Karpas-422 (cell line): ENCODE data around the gene CTNND2. TPM values are rescaled to one million over a fixed set of nuclear protein-coding genes. Genes with fewer than 3 reads are reported as not detected.

ENCODE experiments used
- DNase-seq: peaks from one replicate; pipeline ENCODE4 v3.0.0-alpha.2; 2015
- H2AFZ ChIP-seq: fragments of 200-600 bp; sonication (generic); 2 replicates; pipeline ENCODE4 v1.6.1; 2014; ENCODE audit warnings: antibody characterized with exemption, low read length, mixed read lengths
- H3K27ac ChIP-seq: fragments of 200-600 bp; sonication (generic); 2 replicates; pipeline ENCODE4 v1.5.1; 2014; ENCODE audit warnings: mild to moderate bottlenecking, low read length, moderate library complexity
- H3K27me3 ChIP-seq: fragments of 200-600 bp; sonication (generic); 2 replicates; pipeline ENCODE4 v1.6.1; 2014; ENCODE audit warnings: low read length, mixed read lengths
- H3K36me3 ChIP-seq: fragments of 200-600 bp; sonication (generic); 2 replicates; pipeline ENCODE4 v1.6.1; 2014; ENCODE audit warnings: low read length, mixed read lengths; ENCODE audit not compliant: insufficient read depth
- H3K4me1 ChIP-seq: fragments of 200-600 bp; sonication (generic); 2 replicates; pipeline ENCODE4 v1.6.1; 2014; ENCODE audit warnings: mild to moderate bottlenecking, low read length, mixed read lengths
- H3K4me2 ChIP-seq: fragments of 200-600 bp; sonication (generic); 2 replicates; pipeline ENCODE4 v1.6.1; 2014; ENCODE audit warnings: low read length, low read depth, mild to moderate bottlenecking; ENCODE audit not compliant: poor library complexity, severe bottlenecking
- H3K4me3 ChIP-seq: fragments of 200-600 bp; sonication (generic); 2 replicates; pipeline ENCODE4 v1.5.1; 2014; ENCODE audit warnings: mild to moderate bottlenecking, antibody characterized with exemption, low read length, mixed read lengths
- H3K79me2 ChIP-seq: fragments of 200-600 bp; sonication (generic); 2 replicates; pipeline ENCODE4 v1.6.1; 2014; ENCODE audit warnings: mild to moderate bottlenecking, low read length, mixed read lengths
- H3K9ac ChIP-seq: fragments of 200-600 bp; sonication (generic); 2 replicates; pipeline ENCODE4 v1.6.0; 2014; ENCODE audit warnings: low read length
- H3K9me2 ChIP-seq: fragments of 200-600 bp; sonication (generic), shearing (Covaris generic); replicated peaks from 2 replicates; pipeline ENCODE4 v1.6.0; 2014; ENCODE audit warnings: mild to moderate bottlenecking, low read length, moderate library complexity; ENCODE audit not compliant: insufficient read depth
- H3K9me3 ChIP-seq: fragments of 300-700, 200-600 bp; sonication (generic); 2 replicates; pipeline ENCODE4 v1.6.1; 2014; ENCODE audit warnings: low read length, mixed read lengths
- H4K20me1 ChIP-seq: fragments of 200-600 bp; sonication (generic); 2 replicates; pipeline ENCODE4 v1.6.1; 2014; ENCODE audit warnings: mild to moderate bottlenecking, antibody characterized with exemption, low read length, low read depth; ENCODE audit not compliant: insufficient read depth
- total RNA-seq: library from RNA; depleted of rRNA; stranded (reverse); fragments of >200 nt; shearing (Covaris generic); gene quantifications from 2 replicates; pipeline ENCODE4 v1.2.3, GENCODE V29; 2014; ENCODE audit warnings: low replicate concordance

Gene CTNND2
- total RNA-seq, 1 experiment from 2014 or later = not detected

- H3K27me3 ChIP-seq = no peaks in the 10 kb centered on the region
- H3K9me3 ChIP-seq = no peaks in the 10 kb centered on the region
- DNase-seq = no peak
- H4K20me1 ChIP-seq = no peaks in the 10 kb centered on the region
- no peaks in the 10 kb centered on the region for H3K9me2 ChIP-seq
- no peaks in the 10 kb centered on the region for H3K79me2 ChIP-seq
- no peak overlapping the region for H3K27ac ChIP-seq
- H3K36me3 ChIP-seq = no peaks in the 10 kb centered on the region
- H3K9ac ChIP-seq = no peak overlapping the region
- no peak overlapping the region for H3K4me3 ChIP-seq
- H3K4me2 ChIP-seq = no peak overlapping the region
- no peak overlapping the region for H2AFZ ChIP-seq
- H3K4me1 ChIP-seq = no peaks in the 10 kb centered on the region
Observed at GRCh38 chr5:11449217-11449616, 455.0 kb downstream of the CTNND2 start.

GRCh38 chr5:11443831-11444230, 460.4 kb downstream of the CTNND2 start:
- Histone ChIP-seq H3K36me3 (no peaks in the 10 kb centered on the region), H2AFZ (no peak overlapping the region), H3K27me3 (no peaks in the 10 kb centered on the region), H3K9ac (no peak overlapping the region), H4K20me1 (no peaks in the 10 kb centered on the region), H3K4me1 (no peaks in the 10 kb centered on the region), H3K9me2 (no peaks in the 10 kb centered on the region), H3K79me2 (no peaks in the 10 kb centered on the region), H3K4me3 (no peak overlapping the region), H3K27ac (no peak overlapping the region), H3K4me2 (no peak overlapping the region), H3K9me3 (no peaks in the 10 kb centered on the region)
- no peak for DNase-seq

GRCh38 chr5:11432116-11432515, 472.1 kb downstream of the CTNND2 start:
- no peak for DNase-seq
- Histone ChIP-seq H3K4me3 (no peak overlapping the region), H3K9ac (no peak overlapping the region), H3K4me2 (no peak overlapping the region), H3K4me1 (no peaks in the 10 kb centered on the region), H3K27me3 (no peaks in the 10 kb centered on the region), H4K20me1 (no peaks in the 10 kb centered on the region), H3K36me3 (no peaks in the 10 kb centered on the region), H3K79me2 (no peaks in the 10 kb centered on the region), H2AFZ (no peak overlapping the region), H3K9me2 (no peaks in the 10 kb centered on the region), H3K9me3 (no peaks in the 10 kb centered on the region), H3K27ac (no peak overlapping the region)

- Histone ChIP-seq H3K4me1 (no peaks in the 10 kb centered on the region), H3K36me3 (no peaks in the 10 kb centered on the region), H3K27ac (no peak overlapping the region), H3K79me2 (no peaks in the 10 kb centered on the region), H3K9me3 (no peaks in the 10 kb centered on the region), H2AFZ (no peak overlapping the region), H3K4me2 (no peak overlapping the region), H3K9me2 (no peaks in the 10 kb centered on the region), H3K4me3 (no peak overlapping the region), H3K9ac (no peak overlapping the region), H4K20me1 (no peaks in the 10 kb centered on the region), H3K27me3 (no peaks in the 10 kb centered on the region)
- no peak for DNase-seq
Observed at GRCh38 chr5:11429254-11429653, 475.0 kb downstream of the CTNND2 start.

- Histone ChIP-seq H3K27me3 (no peaks in the 10 kb centered on the region), H3K36me3 (no peaks in the 10 kb centered on the region), H4K20me1 (no peaks in the 10 kb centered on the region), H3K4me1 (no peaks in the 10 kb centered on the region), H3K9me3 (no peaks in the 10 kb centered on the region), H3K27ac (no peak overlapping the region), H3K9me2 (no peaks in the 10 kb centered on the region), H3K4me2 (no peak overlapping the region), H3K79me2 (no peaks in the 10 kb centered on the region), H3K4me3 (no peak overlapping the region), H2AFZ (no peak overlapping the region), H3K9ac (no peak overlapping the region)
- no peak for DNase-seq
Observed at GRCh38 chr5:11427569-11427968, 476.7 kb downstream of the CTNND2 start.

GRCh38 chr5:11426442-11426841, 477.8 kb downstream of the CTNND2 start:
- no peak for DNase-seq
- H3K79me2 ChIP-seq = no peaks in the 10 kb centered on the region
- no peak overlapping the region for H3K4me2 ChIP-seq
- no peaks in the 10 kb centered on the region for H3K9me3 ChIP-seq
- no peak overlapping the region for H3K9ac ChIP-seq
- H4K20me1 ChIP-seq = no peaks in the 10 kb centered on the region
- H3K4me1 ChIP-seq = no peaks in the 10 kb centered on the region
- H3K9me2 ChIP-seq = no peaks in the 10 kb centered on the region
- H2AFZ ChIP-seq = no peak overlapping the region
- no peaks in the 10 kb centered on the region for H3K27me3 ChIP-seq
- H3K27ac ChIP-seq = no peak overlapping the region
- no peaks in the 10 kb centered on the region for H3K36me3 ChIP-seq
- no peak overlapping the region for H3K4me3 ChIP-seq

GRCh38 chr5:11422342-11422741, 481.9 kb downstream of the CTNND2 start:
- no peaks in the 10 kb centered on the region for H3K27me3 ChIP-seq
- no peaks in the 10 kb centered on the region for H3K36me3 ChIP-seq
- no peaks in the 10 kb centered on the region for H3K4me1 ChIP-seq
- no peak overlapping the region for H2AFZ ChIP-seq
- no peak for DNase-seq
- H3K4me2 ChIP-seq = no peak overlapping the region
- no peaks in the 10 kb centered on the region for H3K9me2 ChIP-seq
- H3K9ac ChIP-seq = no peak overlapping the region
- H4K20me1 ChIP-seq = no peaks in the 10 kb centered on the region
- no peak overlapping the region for H3K27ac ChIP-seq
- no peaks in the 10 kb centered on the region; the same call in 1 of the 2 replicates for H3K9me3 ChIP-seq
- no peak overlapping the region for H3K4me3 ChIP-seq
- H3K79me2 ChIP-seq = no peaks in the 10 kb centered on the region

- no peaks in the 10 kb centered on the region; the same call in 1 of the 2 replicates for H3K9me3 ChIP-seq
- no peaks in the 10 kb centered on the region for H3K27me3 ChIP-seq
- H3K4me1 ChIP-seq = no peaks in the 10 kb centered on the region
- H3K36me3 ChIP-seq = no peaks in the 10 kb centered on the region
- no peaks in the 10 kb centered on the region for H3K9me2 ChIP-seq
- H3K9ac ChIP-seq = no peak overlapping the region
- H3K27ac ChIP-seq = no peak overlapping the region
- no peaks in the 10 kb centered on the region for H4K20me1 ChIP-seq
- no peak overlapping the region for H3K4me3 ChIP-seq
- H3K79me2 ChIP-seq = no peaks in the 10 kb centered on the region
- no peak overlapping the region for H3K4me2 ChIP-seq
- no peak for DNase-seq
- H2AFZ ChIP-seq = no peak overlapping the region
Observed at GRCh38 chr5:11420969-11421368, 483.3 kb downstream of the CTNND2 start.

- Histone ChIP-seq H3K4me1 (no peaks in the 10 kb centered on the region), H3K9me3 (no peaks in the 10 kb centered on the region; the same call in 1 of the 2 replicates), H2AFZ (no peak overlapping the region), H3K79me2 (no peaks in the 10 kb centered on the region), H3K27ac (no peak overlapping the region), H4K20me1 (no peaks in the 10 kb centered on the region), H3K9ac (no peak overlapping the region), H3K4me3 (no peak overlapping the region), H3K4me2 (no peak overlapping the region), H3K9me2 (no peaks in the 10 kb centered on the region), H3K27me3 (no peaks in the 10 kb centered on the region), H3K36me3 (no peaks in the 10 kb centered on the region)
- no peak for DNase-seq
Observed at GRCh38 chr5:11415751-11416150, 488.5 kb downstream of the CTNND2 start.
